Measurements from ENCODE around the gene PIP5K1C. TPM values are rescaled to one million over a fixed set of nuclear protein-coding genes. Genes with fewer than 3 reads are reported as not detected.
A peak's percentile ranks its signal among the peaks of the same experiment; 100 is the strongest.

PIP5K1C gene
- total and polyA plus RNA-seq, 7 donors: 8.7 to 22.4 (median 16.3) TPM

DNA sequence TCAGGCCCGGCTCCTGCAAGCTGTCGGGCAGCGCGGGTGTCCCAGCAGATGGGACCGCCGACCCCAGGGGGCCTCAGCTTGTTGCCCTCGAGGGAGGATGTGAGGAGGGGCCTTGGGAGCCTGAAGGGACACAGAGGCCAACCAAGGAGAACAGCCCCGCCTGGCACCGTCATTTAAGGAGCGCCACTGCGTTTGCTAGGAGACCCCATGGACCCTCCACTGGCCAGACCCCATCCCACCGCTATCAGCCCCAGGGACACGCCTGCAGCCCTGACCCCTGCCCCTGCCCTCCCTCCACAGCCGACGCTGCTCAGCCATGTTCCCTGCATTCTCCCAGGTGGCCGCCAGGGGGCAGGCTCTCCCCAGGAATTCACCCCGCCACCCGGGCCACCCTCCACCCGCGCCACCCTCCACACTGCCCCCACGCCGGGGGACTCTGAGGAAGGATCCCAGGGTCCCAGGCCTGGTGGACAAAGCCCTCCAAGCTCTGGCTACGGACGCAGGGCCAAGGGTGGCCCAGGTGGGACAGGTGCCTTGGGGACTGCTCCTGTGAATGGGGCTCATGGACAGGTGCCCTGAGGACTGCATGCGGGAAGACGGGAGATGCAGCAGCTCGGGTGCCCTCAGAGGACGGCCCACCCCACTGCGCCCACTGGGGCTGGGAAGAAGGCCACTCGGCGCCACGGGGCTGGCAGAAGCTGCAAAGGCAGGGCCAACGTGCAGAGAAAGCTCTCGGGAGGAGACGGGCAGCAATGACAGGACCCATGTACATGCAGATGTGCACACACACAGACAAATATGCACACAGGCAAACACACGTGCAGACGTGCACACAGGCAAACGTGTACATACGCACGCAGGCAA lies 34.4 kb downstream of the PIP5K1C start:
- Histone ChIP-seq H3K4me1 (peaks cover 22% of the 10 kb centered on the region), H3K9me3 (no peaks in the 10 kb centered on the region), H3K27ac (peak overlapping the region; percentile 16), H3K27me3 (ENCODE audit: insufficient read depth in 3 of 3, low read length in 2 of 3) (no peaks in the 10 kb centered on the region), H3K4me3 (no peak overlapping the region), H3K36me3 (ENCODE audit: insufficient read depth in 1 of 2, low read depth in 1 of 2) (peaks cover 0 to 40% of the 10 kb centered on the region in 2 donors)
- peak; percentile 93 for TF ChIP-seq CTCF (IDR thresholded peaks at IDR 0.05)
- DNase-seq (peak; percentile 71 to 84), ATAC-seq (peak; percentile 56 to 77 (median 72))
- WGBS, 3 donors: 36 to 43% (median 41%) methylated on average over 36 to 40 of the region's 40 CpGs
- intact Hi-C loops (cut with DNase I): loop anchor here (2.0 kb wide), 2 partner anchors 35 to 155 kb away; partner anchors contain the start of gene PIP5K1C (in 2 of the 2)

GRCh38 chr19:3664879-3665642 lies 35.2 kb downstream of the PIP5K1C start:
- Histone ChIP-seq H3K4me3 (no peak overlapping the region), H3K9me3 (no peaks in the 10 kb centered on the region), H3K36me3 (ENCODE audit: insufficient read depth in 1 of 2, low read depth in 1 of 2) (peaks cover 0 to 41% of the 10 kb centered on the region in 2 donors), H3K4me1 (peaks cover 13% of the 10 kb centered on the region), H3K27me3 (ENCODE audit: insufficient read depth in 3 of 3, low read length in 2 of 3) (no peaks in the 10 kb centered on the region), H3K27ac (no peak overlapping the region)
- no peak for TF ChIP-seq CTCF (IDR thresholded peaks at IDR 0.05)
- DNase-seq (no peak), ATAC-seq (no peak)
- intact Hi-C loops (cut with DNase I): no loop called here
- 77 to 85% (median 82%) methylated on average over 19 of the region's 19 CpGs for WGBS, 3 donors

GRCh38 chr19:3663838-3664237 lies 36.4 kb downstream of the PIP5K1C start:
- intact Hi-C loops (cut with DNase I): no loop called here
- peaks cover 0 to 51% of the 10 kb centered on the region in 2 donors for H3K36me3 ChIP-seq (ENCODE audit: insufficient read depth in 1 of 2, low read depth in 1 of 2)

More at GRCh38 chr19:3663838-3664237, 36.4 kb downstream of the PIP5K1C start:
- Histone ChIP-seq H3K27me3 (ENCODE audit: insufficient read depth in 3 of 3, low read length in 2 of 3) (no peaks in the 10 kb centered on the region), H3K4me3 (no peak overlapping the region), H3K9me3 (no peaks in the 10 kb centered on the region), H3K27ac (no peak overlapping the region), H3K4me1 (peaks cover 5% of the 10 kb centered on the region)
- DNase-seq: no peak
- ATAC-seq: no peak
- 91 to 94% (median 92%) methylated on average over 18 of the region's 18 CpGs for WGBS, 3 donors
- no peak for TF ChIP-seq CTCF (IDR thresholded peaks at IDR 0.05)
